Right cardiac atrium (tissue), 5 donors: ENCODE results near the gene PPP4R2. TPM values are rescaled to one million over a fixed set of nuclear protein-coding genes. Genes with fewer than 3 reads are reported as not detected.

ENCODE experiments used
- ATAC-seq, 2 donors: fragments of 200-7000 bp; cut with Tn5 transposase; one replicate each; pipeline versions ENCODE4 v1.8.0 to v1.9.1; 2020; ENCODE audit warnings: moderate library complexity in 2 of 2, mild to moderate bottlenecking in 1 of 2
- DNase-seq, 3 donors: peaks; one replicate each; pipeline ENCODE4 v3.0.0-alpha.2; 2020
- H3K27ac ChIP-seq: one replicate; pipeline ENCODE4 v1.5.1; 2013; ENCODE audit warnings: mild to moderate bottlenecking, low read length, control low read depth, moderate library complexity
- H3K27me3 ChIP-seq: one replicate; pipeline ENCODE4 v1.6.1; 2013; ENCODE audit not compliant: control insufficient read depth, insufficient read depth
- H3K4me1 ChIP-seq: one replicate; pipeline ENCODE4 v1.6.1; 2013; ENCODE audit warnings: low read length; ENCODE audit not compliant: control insufficient read depth, insufficient read depth
- H3K4me3 ChIP-seq: one replicate; pipeline ENCODE4 v1.5.1; 2013; ENCODE audit warnings: low read length, control low read depth
- H3K9me3 ChIP-seq: one replicate; pipeline ENCODE4 v1.6.1; 2013; ENCODE audit warnings: low read length; ENCODE audit not compliant: control insufficient read depth
- WGBS: extraction: QIAGEN DNeasy Blood & Tissue Kit; methylation state at CpG from one replicate; pipeline ENCODE4 v1.1.7; 2013; 5-methylcytosine and 5-hydroxymethylcytosine counted together
- intact Hi-C, 4 donors: fragments of 100-400 bp; cut with DNase I; formaldehyde crosslinking; loops; one replicate each; pipeline versions ENCODE4 v1.11.0 to v1.14.0; 2022 to 2023
- polyA plus RNA-seq: library from polyadenylated mRNA; stranded (reverse); fragments of 200-250 nt; gene quantifications from one replicate; pipeline ENCODE4 v1.2.3, GENCODE V29; 2013
- total RNA-seq, 4 donors: library from RNA; stranded (reverse); fragmentation: NEBNext Ultra II Directional; extraction: Animal tissue kit (Norgen Biotek cat#: 25700); gene quantifications; one replicate each; pipeline ENCODE4 v1.2.1, GENCODE V29; 2021
- donor health status: healthy with polysubstance abuse.
- donor health status: DM: no; HTN: yes; CAD: no.
- donor health status: DM: no; HTN: no; CAD: no.
- donor health status: DM: no; HTN: yes; CAD: no; lungs with severe emphysema.
- donor health status: DM: yes; HTN: yes; CAD: no.

Gene PPP4R2
- total and polyA plus RNA-seq, 5 donors = 18.3 to 73.7 (median 71.0) TPM

- no peaks in the 10 kb centered on the region for H3K9me3 ChIP-seq
- no peaks in the 10 kb centered on the region for H3K27me3 ChIP-seq
- ATAC-seq = no peak
- H3K27ac ChIP-seq = no peak overlapping the region
- intact Hi-C loops = no loop called here
- H3K4me1 ChIP-seq = no peaks in the 10 kb centered on the region
- DNase-seq = no peak
- no peak overlapping the region for H3K4me3 ChIP-seq
- WGBS = 66% methylated on average over 3 of the region's 3 CpGs
Observed at GRCh38 chr3:73114711-73115110, 118.1 kb downstream of the PPP4R2 start.

- ATAC-seq = peak in 1 of 2 donors; percentile 65
- Histone ChIP-seq H3K27me3 (no peaks in the 10 kb centered on the region), H3K4me3 (no peak overlapping the region), H3K27ac (no peak overlapping the region), H3K9me3 (no peaks in the 10 kb centered on the region), H3K4me1 (no peaks in the 10 kb centered on the region)
- intact Hi-C loops = no loop called here
- DNase-seq = no peak
- WGBS = 60% methylated on average over 2 of the region's 2 CpGs
Observed at GRCh38 chr3:73115806-73116205, 119.2 kb downstream of the PPP4R2 start.

Other genes starting within 250 kb of the PPP4R2 start
- gene SHQ1, start 148.4 kb upstream of the PPP4R2 start, total RNA-seq = 10 to 100 TPM; 21.0 to 27.1 (median 22.8) TPM
- 10.7 TPM for gene SHQ1, start 148.4 kb upstream of the PPP4R2 start, polyA plus RNA-seq
- 10 to 100 TPM; 34.8 to 50.7 (median 38.4) TPM for gene GXYLT2, start 108.8 kb upstream of the PPP4R2 start, total RNA-seq
- gene GXYLT2, start 108.8 kb upstream of the PPP4R2 start, polyA plus RNA-seq = 12.5 TPM
- gene EBLN2, start 64.8 kb downstream of the PPP4R2 start, total RNA-seq = 1 to 10 TPM; 1.0 to 2.6 (median 1.2) TPM
- 1.2 TPM for gene EBLN2, start 64.8 kb downstream of the PPP4R2 start, polyA plus RNA-seq